Activated naive CD8-positive, alpha-beta T cell treated with anti-CD3 and anti-CD28 coated beads, Interleukin-2, amount 50 U/mL, for 24 hours (primary cell): ENCODE results near the gene MCC.

ENCODE experiments used
- ATAC-seq: fragments of 150-1000 bp; cut with Tn5 transposase; one replicate; pipeline ENCODE4 v1.10.0; 2021
- DNase-seq: peaks from one replicate; pipeline ENCODE4 v3.0.0; 2021
- H3K27ac Mint-ChIP-seq: one replicate; pipeline ENCODE4 v1.8.0; 2021; ENCODE audit warnings: mild to moderate bottlenecking, mixed read lengths
- H3K27me3 Mint-ChIP-seq: one replicate; pipeline ENCODE4 v1.8.0; 2021; ENCODE audit warnings: mixed read lengths
- H3K36me3 Mint-ChIP-seq: one replicate; pipeline ENCODE4 v1.8.0; 2021; ENCODE audit warnings: low read depth, mixed read lengths
- H3K4me1 Mint-ChIP-seq: one replicate; pipeline ENCODE4 v1.8.0; 2021; ENCODE audit warnings: mixed read lengths
- H3K4me3 Mint-ChIP-seq: one replicate; pipeline ENCODE4 v1.8.0; 2021; ENCODE audit warnings: mild to moderate bottlenecking, moderate library complexity, mixed read lengths
- H3K9me3 Mint-ChIP-seq: one replicate; pipeline ENCODE4 v1.8.0; 2021; ENCODE audit warnings: mixed read lengths

The MCC gene

GRCh38 chr5:113276493-113276892 is 211.8 kb downstream of the MCC start:
- Mint-ChIP-seq H3K27me3 (no peaks in the 10 kb centered on the region), H3K36me3 (no peaks in the 10 kb centered on the region), H3K9me3 (no peaks in the 10 kb centered on the region), H3K4me1 (peaks cover 36% of the 10 kb centered on the region), H3K27ac (no peak overlapping the region), H3K4me3 (no peak overlapping the region)
- DNase-seq (no peak), ATAC-seq (no peak)

DNA sequence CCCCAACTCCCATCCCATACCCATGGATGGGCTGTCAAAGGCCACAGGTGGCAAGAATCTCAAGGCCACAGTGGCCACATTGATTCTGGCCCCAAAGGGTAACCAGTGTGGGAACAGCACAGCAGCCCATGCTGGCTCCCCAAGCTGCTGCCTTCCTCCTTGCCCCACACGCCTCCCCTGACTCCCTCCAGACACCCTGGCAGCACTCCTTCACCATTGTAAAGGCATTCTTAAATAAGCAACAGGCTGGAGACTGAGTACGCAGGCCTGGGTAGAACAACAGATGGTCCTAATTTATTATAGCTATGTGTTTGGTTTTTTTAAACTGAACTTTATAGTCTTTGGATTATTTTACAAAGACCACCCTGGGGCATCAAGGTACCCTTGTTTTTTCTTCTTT is 212.3 kb downstream of the MCC start:
- Mint-ChIP-seq H3K36me3 (no peaks in the 10 kb centered on the region), H3K4me1 (peaks cover 32% of the 10 kb centered on the region), H3K27ac (no peak overlapping the region), H3K9me3 (no peaks in the 10 kb centered on the region), H3K27me3 (no peaks in the 10 kb centered on the region), H3K4me3 (no peak overlapping the region)
- ATAC-seq (no peak), DNase-seq (no peak)

DNA sequence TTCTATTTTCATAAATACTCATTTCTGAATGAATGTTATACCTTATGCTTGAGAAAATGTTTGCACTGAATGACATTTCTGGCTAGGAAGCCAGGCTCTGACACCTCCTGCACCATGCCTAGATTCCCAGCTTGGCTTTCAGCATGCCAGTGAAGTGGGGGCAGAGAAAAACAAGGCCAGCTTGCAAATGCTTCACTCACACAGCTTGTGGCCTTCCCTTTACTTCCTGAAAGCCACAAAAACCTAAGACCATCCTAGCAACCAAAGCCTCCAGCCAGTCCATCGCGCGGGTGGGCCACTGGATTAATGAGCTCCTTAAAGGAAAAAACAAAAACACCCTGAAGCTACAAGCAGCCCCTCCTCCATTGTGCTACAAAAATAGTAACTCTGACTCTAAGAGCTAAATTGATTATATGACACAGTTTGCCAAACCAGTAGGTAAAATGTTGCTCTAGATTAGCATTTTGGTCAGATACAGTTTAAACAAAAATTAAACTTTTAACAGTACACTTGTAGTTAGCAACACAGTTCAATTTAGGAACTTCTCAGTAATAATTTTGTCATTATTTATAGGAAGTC is 213.3 kb downstream of the MCC start:
- DNase-seq (no peak), ATAC-seq (no peak)
- peaks cover 24% of the 10 kb centered on the region for H3K4me1 Mint-ChIP-seq
- H3K27ac Mint-ChIP-seq = no peak overlapping the region
- no peak overlapping the region for H3K4me3 Mint-ChIP-seq
- no peaks in the 10 kb centered on the region for H3K27me3 Mint-ChIP-seq
- no peaks in the 10 kb centered on the region for H3K9me3 Mint-ChIP-seq
- no peaks in the 10 kb centered on the region for H3K36me3 Mint-ChIP-seq

DNA sequence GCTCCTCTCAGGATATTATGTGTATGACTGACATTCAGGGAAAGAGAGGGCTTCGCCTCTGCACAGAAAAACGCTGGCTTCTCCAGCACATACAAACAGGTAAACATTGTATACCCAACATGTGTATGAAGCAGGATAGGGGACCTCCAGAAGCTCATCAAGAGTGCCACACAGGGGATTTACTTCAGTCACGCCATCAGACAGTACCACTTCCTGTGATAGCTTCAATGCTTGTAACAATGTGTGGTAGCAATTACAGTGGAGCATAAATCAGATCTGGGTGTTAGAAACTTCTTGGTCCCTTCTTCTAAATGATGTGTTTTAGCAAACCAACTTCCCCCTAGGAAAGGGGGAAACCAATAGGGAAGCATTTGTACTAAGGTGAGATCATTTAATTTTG is 214.3 kb downstream of the MCC start:
- H3K9me3 Mint-ChIP-seq = no peaks in the 10 kb centered on the region
- peak; percentile 38 for ATAC-seq
- no peak overlapping the region for H3K4me3 Mint-ChIP-seq
- no peaks in the 10 kb centered on the region for H3K36me3 Mint-ChIP-seq
- no peak overlapping the region for H3K27ac Mint-ChIP-seq
- no peak for DNase-seq
- no peaks in the 10 kb centered on the region for H3K27me3 Mint-ChIP-seq
- peaks cover 23% of the 10 kb centered on the region for H3K4me1 Mint-ChIP-seq

GRCh38 chr5:113271745-113272454 is 216.4 kb downstream of the MCC start:
- peaks cover 14% of the 10 kb centered on the region for H3K4me1 Mint-ChIP-seq
- DNase-seq = no peak
- no peak overlapping the region for H3K27ac Mint-ChIP-seq
- no peak overlapping the region for H3K4me3 Mint-ChIP-seq
- no peaks in the 10 kb centered on the region for H3K36me3 Mint-ChIP-seq
- no peaks in the 10 kb centered on the region for H3K9me3 Mint-ChIP-seq
- ATAC-seq = no peak
- H3K27me3 Mint-ChIP-seq = no peaks in the 10 kb centered on the region

- DNase-seq (no peak), ATAC-seq (no peak)
- Mint-ChIP-seq H3K27me3 (no peaks in the 10 kb centered on the region), H3K4me3 (no peak overlapping the region), H3K36me3 (no peaks in the 10 kb centered on the region), H3K27ac (no peak overlapping the region), H3K4me1 (peaks cover 14% of the 10 kb centered on the region), H3K9me3 (no peaks in the 10 kb centered on the region)
Measured at GRCh38 chr5:113271015-113271414, 217.2 kb downstream of the MCC start.

GRCh38 chr5:113270086-113270485 is 218.2 kb downstream of the MCC start:
- DNase-seq = no peak
- no peak overlapping the region for H3K27ac Mint-ChIP-seq
- ATAC-seq = no peak
- no peak overlapping the region for H3K4me3 Mint-ChIP-seq
- no peaks in the 10 kb centered on the region for H3K36me3 Mint-ChIP-seq
- peaks cover 14% of the 10 kb centered on the region for H3K4me1 Mint-ChIP-seq
- H3K9me3 Mint-ChIP-seq = no peaks in the 10 kb centered on the region
- no peaks in the 10 kb centered on the region for H3K27me3 Mint-ChIP-seq

DNA sequence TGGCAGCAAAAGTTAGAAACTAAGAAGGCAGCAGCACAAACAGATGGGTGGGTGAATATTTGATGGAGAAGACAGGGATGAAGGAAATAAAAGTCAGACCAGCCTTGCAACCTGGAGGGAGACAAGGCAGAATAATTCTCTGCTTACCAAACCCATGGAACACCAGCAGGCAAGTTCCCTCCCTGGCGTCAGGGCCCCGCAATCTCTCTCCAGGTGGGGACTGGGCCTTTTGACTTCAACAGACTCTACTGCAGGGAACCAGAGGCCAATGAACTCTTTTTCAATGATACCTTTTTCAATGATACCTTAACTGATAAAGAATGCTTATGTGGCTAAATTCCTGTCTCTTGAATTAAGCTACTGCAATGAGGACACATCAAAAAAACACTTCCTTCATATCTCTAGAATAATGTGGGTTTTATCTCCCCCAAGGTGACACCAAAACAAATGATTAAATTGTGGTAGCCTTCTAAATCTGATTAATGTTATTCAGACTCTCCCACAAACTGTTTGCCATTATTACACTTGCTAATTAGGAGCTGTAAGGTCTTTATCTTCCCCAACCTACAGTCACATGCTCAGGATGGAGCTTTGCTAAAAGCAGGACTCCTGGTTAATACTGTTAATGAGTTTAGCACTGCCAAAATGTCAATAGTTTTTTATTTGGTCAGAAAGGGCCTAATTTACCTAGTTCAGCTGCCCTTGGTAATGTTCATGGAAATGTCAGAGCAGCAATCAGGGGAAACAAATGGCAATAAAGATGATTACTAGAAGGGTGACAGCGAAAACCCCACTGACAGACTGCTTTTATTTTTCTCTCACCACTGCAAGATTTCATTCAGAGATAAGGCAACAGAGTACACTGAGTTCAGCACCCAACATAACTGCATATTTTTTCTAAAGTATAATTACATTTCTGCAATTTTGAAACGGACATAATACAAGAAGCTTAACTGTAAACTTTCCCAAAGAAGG is 218.9 kb downstream of the MCC start:
- Mint-ChIP-seq H3K27ac (no peak overlapping the region), H3K36me3 (no peaks in the 10 kb centered on the region), H3K4me3 (no peak overlapping the region), H3K27me3 (no peaks in the 10 kb centered on the region), H3K4me1 (peaks cover 12% of the 10 kb centered on the region), H3K9me3 (no peaks in the 10 kb centered on the region)
- ATAC-seq (no peak), DNase-seq (no peak)

GRCh38 chr5:113268232-113268631 is 220.0 kb downstream of the MCC start:
- no peak for ATAC-seq
- H3K27ac Mint-ChIP-seq = no peak overlapping the region
- no peaks in the 10 kb centered on the region for H3K9me3 Mint-ChIP-seq
- no peak for DNase-seq
- H3K27me3 Mint-ChIP-seq = no peaks in the 10 kb centered on the region
- no peak overlapping the region for H3K4me3 Mint-ChIP-seq
- no peaks in the 10 kb centered on the region for H3K36me3 Mint-ChIP-seq
- peaks cover 6% of the 10 kb centered on the region for H3K4me1 Mint-ChIP-seq

DNA sequence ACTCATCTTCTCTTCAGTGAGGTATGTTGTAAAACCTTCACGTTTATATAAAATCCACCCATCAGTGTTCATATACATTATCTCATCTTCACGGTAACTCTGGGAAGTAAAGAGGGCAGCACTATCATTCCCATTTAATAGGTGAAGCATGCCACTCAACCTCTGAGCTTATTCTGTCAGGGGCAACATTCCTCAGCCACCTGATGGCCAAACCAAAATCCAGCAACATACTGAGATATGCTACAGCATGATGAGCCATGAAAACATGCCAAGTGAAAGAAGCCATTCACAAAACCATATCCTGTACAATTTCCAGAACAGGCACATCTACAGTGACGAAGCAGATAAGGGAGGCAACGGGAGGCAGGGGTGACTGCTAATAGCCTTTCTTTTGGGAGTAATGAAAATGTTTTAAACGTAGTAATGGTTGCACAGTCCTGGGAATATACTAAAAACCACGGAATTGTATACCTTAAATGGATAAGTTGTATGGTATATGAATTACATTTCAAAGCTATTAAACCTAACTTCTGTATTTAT is 220.8 kb downstream of the MCC start:
- ATAC-seq = no peak
- no peaks in the 10 kb centered on the region for H3K27me3 Mint-ChIP-seq
- no peak for DNase-seq
- H3K36me3 Mint-ChIP-seq = no peaks in the 10 kb centered on the region
- H3K9me3 Mint-ChIP-seq = no peaks in the 10 kb centered on the region
- H3K27ac Mint-ChIP-seq = no peak overlapping the region
- H3K4me3 Mint-ChIP-seq = no peak overlapping the region
- H3K4me1 Mint-ChIP-seq = peaks cover 6% of the 10 kb centered on the region

DNA sequence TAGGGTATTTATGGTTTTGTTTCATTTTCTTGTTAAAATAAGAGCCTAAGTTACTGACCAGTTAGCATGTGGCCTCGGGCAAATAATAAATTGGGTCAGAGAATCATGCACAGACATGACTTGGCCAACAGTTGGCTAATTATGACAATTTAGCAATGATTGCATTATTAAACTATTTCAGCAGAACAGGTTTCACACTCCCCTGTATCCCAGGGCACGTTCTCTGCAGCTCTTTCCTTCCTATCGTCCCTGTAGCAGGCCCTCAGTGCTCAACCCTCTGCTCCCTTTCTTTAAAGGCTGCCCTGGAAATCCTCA is 221.4 kb downstream of the MCC start:
- H3K4me1 Mint-ChIP-seq = peaks cover 6% of the 10 kb centered on the region
- ATAC-seq = no peak
- H3K9me3 Mint-ChIP-seq = no peaks in the 10 kb centered on the region
- H3K27ac Mint-ChIP-seq = no peak overlapping the region
- H3K27me3 Mint-ChIP-seq = no peaks in the 10 kb centered on the region
- no peak overlapping the region for H3K4me3 Mint-ChIP-seq
- DNase-seq = no peak
- H3K36me3 Mint-ChIP-seq = no peaks in the 10 kb centered on the region

- H3K4me3 Mint-ChIP-seq = no peak overlapping the region
- H3K36me3 Mint-ChIP-seq = no peaks in the 10 kb centered on the region
- DNase-seq (no peak), ATAC-seq (no peak)
- no peaks in the 10 kb centered on the region for H3K27me3 Mint-ChIP-seq
- H3K4me1 Mint-ChIP-seq = peaks cover 6% of the 10 kb centered on the region
- H3K27ac Mint-ChIP-seq = no peak overlapping the region
- no peaks in the 10 kb centered on the region for H3K9me3 Mint-ChIP-seq
Measured at GRCh38 chr5:113266227-113266912, 221.9 kb downstream of the MCC start.

GRCh38 chr5:113265190-113265589 is 223.1 kb downstream of the MCC start:
- no peaks in the 10 kb centered on the region for H3K9me3 Mint-ChIP-seq
- H3K27ac Mint-ChIP-seq = no peak overlapping the region
- no peak for DNase-seq
- no peak overlapping the region for H3K4me3 Mint-ChIP-seq
- no peaks in the 10 kb centered on the region for H3K36me3 Mint-ChIP-seq
- no peak for ATAC-seq
- H3K4me1 Mint-ChIP-seq = peaks cover 6% of the 10 kb centered on the region
- no peaks in the 10 kb centered on the region for H3K27me3 Mint-ChIP-seq

DNA sequence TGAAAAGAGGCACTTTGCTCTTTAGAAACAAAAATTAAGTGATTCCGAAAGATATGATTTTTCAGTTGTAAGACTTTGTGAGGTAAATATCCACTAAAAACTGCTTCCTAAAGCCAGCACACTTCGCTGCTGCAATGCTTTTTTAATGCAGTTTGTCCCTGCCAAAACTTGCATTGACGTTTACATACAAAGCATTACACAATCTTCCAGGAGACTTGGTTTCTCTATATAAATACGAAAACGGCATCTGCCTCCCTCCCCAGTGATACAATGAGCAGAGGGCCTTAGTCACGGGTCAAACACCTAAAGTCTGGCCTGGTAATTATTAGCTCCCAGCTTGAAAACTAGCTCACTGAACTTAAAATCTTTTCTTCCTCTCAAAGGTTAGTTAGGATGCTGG is 224.2 kb downstream of the MCC start:
- no peak overlapping the region for H3K27ac Mint-ChIP-seq
- DNase-seq (no peak), ATAC-seq (no peak)
- H3K27me3 Mint-ChIP-seq = no peaks in the 10 kb centered on the region
- no peaks in the 10 kb centered on the region for H3K4me1 Mint-ChIP-seq
- no peaks in the 10 kb centered on the region for H3K9me3 Mint-ChIP-seq
- no peak overlapping the region for H3K4me3 Mint-ChIP-seq
- no peaks in the 10 kb centered on the region for H3K36me3 Mint-ChIP-seq
